Keratinocyte (primary cell): ENCODE results near the gene ABCD3. TPM values are rescaled to one million over a fixed set of nuclear protein-coding genes. Genes with fewer than 3 reads are reported as not detected.

Source experiments
- DNase-seq: peaks from one replicate; pipeline ENCODE4 v3.0.0-alpha.2; 2011; ENCODE audit warnings: low read depth, missing footprints, low spot score
- FAIRE-seq: peaks from 2 replicates; lab custom pipeline; 2011; peaks lifted over from hg19 to GRCh38; lab: Jason Lieb, UNC
- H2AFZ ChIP-seq: 2 replicates; pipeline ENCODE4 v1.6.0; 2012; ENCODE audit warnings: low read length, control low read depth, inconsistent platforms; ENCODE audit not compliant: control insufficient read depth
- H3K27ac ChIP-seq: 2 replicates; pipeline ENCODE4 v1.5.1; 2011; ENCODE audit warnings: low read length; ENCODE audit not compliant: control insufficient read depth, insufficient read depth
- H3K27me3 ChIP-seq: 3 replicates; pipeline ENCODE4 v1.6.0; 2011; ENCODE audit warnings: low read length; ENCODE audit not compliant: control insufficient read depth, insufficient read depth; ENCODE audit errors: extremely low read depth
- H3K36me3 ChIP-seq, 2 experiments: 2 replicates in 1 of 2; 3 replicates in 1 of 2; pipeline ENCODE4 v1.5.1; 2011; ENCODE audit warnings: low read length in 2 of 2, mild to moderate bottlenecking in 1 of 2; ENCODE audit not compliant: control insufficient read depth in 2 of 2, insufficient read depth in 2 of 2; ENCODE audit errors: extremely low read depth in 1 of 2
- H3K4me1 ChIP-seq: 3 replicates; pipeline ENCODE4 v1.5.1; 2011; ENCODE audit warnings: low read length; ENCODE audit not compliant: control insufficient read depth, insufficient read depth; ENCODE audit errors: extremely low read depth
- H3K4me2 ChIP-seq: 3 replicates; pipeline ENCODE4 v1.6.0; 2011; ENCODE audit warnings: low read depth, low read length; ENCODE audit not compliant: control insufficient read depth, insufficient read depth; ENCODE audit errors: extremely low read depth
- H3K4me3 ChIP-seq, 3 experiments: fragments of 200-600 bp in 1 of 3; sonication (generic) in 1 of 3; 2 replicates in 2 of 3; 3 replicates in 1 of 3; pipeline ENCODE4 v1.5.1; 2011 to 2016; ENCODE audit warnings: low read length in 3 of 3, mild to moderate bottlenecking in 3 of 3, control low read depth in 2 of 3, inconsistent platforms in 1 of 3, low read depth in 1 of 3, mixed read lengths in 1 of 3, mixed run types in 1 of 3, moderate library complexity in 1 of 3; ENCODE audit not compliant: control insufficient read depth in 2 of 3, insufficient read depth in 2 of 3; ENCODE audit errors: extremely low read depth in 1 of 3
- H3K79me2 ChIP-seq: 2 replicates; pipeline ENCODE4 v1.6.0; 2012; ENCODE audit warnings: low read length; ENCODE audit not compliant: control insufficient read depth, insufficient read depth
- H3K9ac ChIP-seq: 3 replicates; pipeline ENCODE4 v1.6.0; 2011; ENCODE audit warnings: low read length; ENCODE audit not compliant: control insufficient read depth, insufficient read depth; ENCODE audit errors: extremely low read depth
- H3K9me1 ChIP-seq: 3 replicates; pipeline ENCODE4 v1.6.0; 2011; ENCODE audit warnings: low read length; ENCODE audit not compliant: control insufficient read depth, insufficient read depth; ENCODE audit errors: extremely low read depth
- H3K9me3 ChIP-seq: 2 replicates; pipeline ENCODE4 v1.5.1; 2012; ENCODE audit warnings: low read depth, low read length; ENCODE audit not compliant: control insufficient read depth
- H4K20me1 ChIP-seq: 3 replicates; pipeline ENCODE4 v1.6.0; 2011; ENCODE audit warnings: low read length; ENCODE audit not compliant: control insufficient read depth, insufficient read depth; ENCODE audit errors: extremely low read depth
- CTCF ChIP-seq, 3 experiments: IDR thresholded peaks in 1 of 3; conservative IDR thresholded peaks in 1 of 3; optimal IDR thresholded peaks in 1 of 3; 2 replicates in 2 of 3; 3 replicates in 1 of 3; pipeline versions ENCODE3 to v1.5.1; 2011; ENCODE audit warnings: low read length in 3 of 3, mild to moderate bottlenecking in 3 of 3, moderate library complexity in 2 of 3, control low read depth in 1 of 3, inconsistent platforms in 1 of 3; ENCODE audit not compliant: insufficient read depth in 2 of 3; ENCODE audit errors: extremely low read depth in 1 of 3
- EZH2 ChIP-seq: IDR thresholded peaks from one replicate; pipeline ENCODE4 v1.6.1; 2012; ENCODE audit warnings: inconsistent platforms, mild to moderate bottlenecking, low read length, moderate library complexity
- dilution Hi-C: fragments of 300-500 bp; cut with MboI; formaldehyde crosslinking; loops from one replicate; pipeline ENCODE4 v1.7.0; 2020; ENCODE audit warnings: low sequenced_read_pairs; ENCODE audit not compliant: extremely low pct_ligation_motif_present
- polyA plus RNA-seq, 5 experiments: library from polyadenylated mRNA; depleted of rRNA in 3 of 5; stranded (reverse) in 3 of 5; stranded (forward) in 1 of 5; unstranded in 1 of 5; fragments of >200 nt; gene quantifications; 1 replicate in 1 of 5; 2 replicates in 3 of 5; 3 replicates in 1 of 5; pipeline versions ENCODE4 v1.2.1 to v1.2.3, GENCODE V29; 2011 to 2012; ENCODE audit warnings: missing spikeins in 2 of 5, low read depth in 1 of 5, low replicate concordance in 1 of 5

ABCD3 gene
- polyA plus RNA-seq, 1 donor (not counting 4 experiments of a cell fraction or from before 2014, with no cell fraction given) = 34.9 TPM

- H3K27ac ChIP-seq = no peak overlapping the region
- H3K9me1 ChIP-seq = no peaks in the 10 kb centered on the region
- H3K4me1 ChIP-seq = no peaks in the 10 kb centered on the region
- no peak overlapping the region for H3K9ac ChIP-seq
- no peak for DNase-seq
- H3K79me2 ChIP-seq = no peaks in the 10 kb centered on the region
- H3K9me3 ChIP-seq = no peaks in the 10 kb centered on the region
- H3K4me2 ChIP-seq = no peak overlapping the region
- H3K36me3 ChIP-seq = peaks cover 23 to 46% of the 10 kb centered on the region in 2 experiments
- no peak for TF ChIP-seq EZH2
- no peak for TF ChIP-seq CTCF (optimal IDR thresholded peaks at IDR 0.05 in 1 of 3, IDR thresholded peaks at IDR 0.05 in 1 of 3, conservative IDR thresholded peaks at IDR 0.05 in 1 of 3; ENCODE audit: extremely low read depth in 1 of 3, insufficient read depth in 2 of 3, low read length in 3 of 3)
- no peaks in the 10 kb centered on the region for H3K27me3 ChIP-seq
- dilution Hi-C loops = no loop called here
- H3K4me3 ChIP-seq = no peak overlapping the region
- H2AFZ ChIP-seq = no peak overlapping the region
- peak; percentile 32 for FAIRE-seq
- peaks cover 27% of the 10 kb centered on the region for H4K20me1 ChIP-seq
These were observed 112.2 kb downstream of the ABCD3 start for GRCh38 chr1:94530373-94530878.

- H2AFZ ChIP-seq = no peak overlapping the region
- dilution Hi-C loops = no loop called here
- no peak for TF ChIP-seq EZH2
- TF ChIP-seq CTCF (optimal IDR thresholded peaks at IDR 0.05 in 1 of 3, IDR thresholded peaks at IDR 0.05 in 1 of 3, conservative IDR thresholded peaks at IDR 0.05 in 1 of 3; ENCODE audit: extremely low read depth in 1 of 3, insufficient read depth in 2 of 3, low read length in 3 of 3) = no peak
- DNase-seq (no peak), FAIRE-seq (peak; percentile 17)
- H3K4me2 ChIP-seq = no peak overlapping the region
- no peaks in the 10 kb centered on the region for H3K9me3 ChIP-seq
- H3K79me2 ChIP-seq = peaks cover 2% of the 10 kb centered on the region
- no peak overlapping the region for H3K4me3 ChIP-seq
- H3K27ac ChIP-seq = no peak overlapping the region
- peaks cover 36% of the 10 kb centered on the region for H4K20me1 ChIP-seq
- no peaks in the 10 kb centered on the region for H3K9me1 ChIP-seq
- H3K27me3 ChIP-seq = no peaks in the 10 kb centered on the region
- H3K36me3 ChIP-seq = peaks cover 31 to 55% of the 10 kb centered on the region in 2 experiments
- no peak overlapping the region for H3K9ac ChIP-seq
- H3K4me1 ChIP-seq = no peaks in the 10 kb centered on the region
These were observed 113.5 kb downstream of the ABCD3 start for GRCh38 chr1:94531664-94532063.
